HUES6 (cell line): ENCODE measurements around the gene TSGA10IP.

Source experiments
- H3K27ac ChIP-seq: 2 replicates; pipeline ENCODE4 v1.7.0; 2013; ENCODE audit warnings: low read depth, mild to moderate bottlenecking, low read length, inconsistent platforms
- H3K27me3 ChIP-seq: 2 replicates; pipeline ENCODE4 v1.6.1; 2013; ENCODE audit warnings: low read length; ENCODE audit not compliant: control insufficient read depth, insufficient read depth
- H3K36me3 ChIP-seq: 2 replicates; pipeline ENCODE4 v1.6.1; 2013; ENCODE audit warnings: low read length; ENCODE audit not compliant: control insufficient read depth, insufficient read depth
- H3K4me1 ChIP-seq: 2 replicates; pipeline ENCODE4 v1.6.1; 2013; ENCODE audit warnings: low read length; ENCODE audit not compliant: control insufficient read depth, insufficient read depth
- H3K4me3 ChIP-seq: 2 replicates; pipeline ENCODE4 v1.5.1; 2013; ENCODE audit warnings: low read depth, low read length
- H3K9ac ChIP-seq: one replicate; pipeline ENCODE4 v1.6.1; 2013; ENCODE audit warnings: mild to moderate bottlenecking, low read length
- H3K9me3 ChIP-seq: 2 replicates; pipeline ENCODE4 v1.6.1; 2013; ENCODE audit warnings: low read depth, low read length; ENCODE audit not compliant: control insufficient read depth, insufficient read depth

TSGA10IP gene

DNA sequence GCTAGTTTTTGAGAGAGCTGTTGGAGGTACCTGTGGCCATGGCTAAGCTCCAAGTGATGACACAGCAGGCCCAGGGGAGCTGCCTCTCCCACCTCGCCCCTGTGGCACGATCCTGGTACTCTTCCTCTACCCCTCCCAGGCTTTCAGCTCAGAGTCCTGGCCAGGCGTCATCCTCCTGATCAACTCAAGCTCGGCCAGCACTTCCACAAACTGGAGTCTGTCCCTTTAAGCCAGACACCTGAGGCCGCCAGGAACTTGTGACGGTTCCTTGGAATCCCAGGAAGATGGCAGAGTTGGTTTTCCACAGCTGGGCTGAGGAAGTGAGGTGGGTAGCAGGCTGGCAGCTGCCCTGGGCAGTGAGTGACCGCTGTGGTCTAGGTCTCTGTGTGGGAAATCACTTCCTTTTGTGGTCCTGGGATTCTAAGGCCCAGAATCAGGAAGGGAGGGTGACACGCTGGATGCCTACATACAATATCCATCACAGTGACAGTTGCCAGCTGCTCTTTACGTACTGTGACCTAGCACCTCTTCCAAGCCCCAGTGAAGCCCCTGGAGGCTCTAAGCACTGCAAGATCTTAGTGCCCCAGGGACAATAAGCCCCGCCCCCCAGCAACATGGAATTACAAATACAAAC lies 63.3 kb downstream of the TSGA10IP start:
- H3K27me3 ChIP-seq: peaks cover 16% of the 10 kb centered on the region
- no peaks in the 10 kb centered on the region for H3K9me3 ChIP-seq
- H3K4me1 ChIP-seq: peaks cover 24% of the 10 kb centered on the region
- peaks cover 15% of the 10 kb centered on the region for H3K36me3 ChIP-seq
- H3K4me3 ChIP-seq: no peak overlapping the region
- H3K9ac ChIP-seq: no peak overlapping the region
- no peak overlapping the region for H3K27ac ChIP-seq
